Anterior cingulate cortex (tissue), 58 donors: ENCODE measurements around the gene LRRC38.

ENCODE experiments used
- DNase-seq, 58 donors: peaks; one replicate each; lab custom pipeline; 2025; lab: John Stamatoyannopoulos, UW

Gene LRRC38

GRCh38 chr1:13520985-13521384 is 7.2 kb upstream of the LRRC38 start:
- no peak for DNase-seq

DNA sequence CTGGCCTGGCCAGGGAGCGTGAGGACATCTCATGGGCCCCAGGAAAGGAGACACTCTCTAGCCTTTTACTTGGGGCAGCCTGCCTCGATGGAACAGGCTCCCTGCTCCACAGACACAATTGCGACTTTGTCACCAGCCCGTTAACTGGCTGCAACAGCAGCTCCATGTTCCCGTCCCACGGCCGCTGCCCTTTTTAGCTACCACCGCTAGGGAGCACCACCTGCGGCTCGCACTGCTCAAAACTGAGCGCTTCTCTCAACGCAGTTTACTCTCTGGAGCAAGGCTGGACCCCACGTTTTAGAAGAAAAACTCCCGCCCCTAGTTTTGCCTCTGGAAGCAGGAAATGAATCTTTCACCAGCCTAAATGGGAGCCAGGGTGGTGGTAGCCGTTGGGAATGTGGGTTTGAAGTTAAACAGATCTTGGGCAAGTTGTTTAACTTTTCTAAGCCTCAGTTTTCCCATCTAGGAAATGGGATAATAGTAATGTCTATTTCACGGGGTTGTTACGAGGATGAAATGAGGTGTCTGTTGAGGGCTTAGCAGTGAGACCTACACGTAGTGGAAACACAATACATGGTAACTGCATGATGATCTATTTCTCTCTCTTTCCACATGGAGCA is 3.5 kb upstream of the LRRC38 start:
- DNase-seq = peak in 4 of 58 donors; percentile 3 to 12 (median 8)

- DNase-seq = no peak
Observed at GRCh38 chr1:13516606-13517005, 2.8 kb upstream of the LRRC38 start.

DNA sequence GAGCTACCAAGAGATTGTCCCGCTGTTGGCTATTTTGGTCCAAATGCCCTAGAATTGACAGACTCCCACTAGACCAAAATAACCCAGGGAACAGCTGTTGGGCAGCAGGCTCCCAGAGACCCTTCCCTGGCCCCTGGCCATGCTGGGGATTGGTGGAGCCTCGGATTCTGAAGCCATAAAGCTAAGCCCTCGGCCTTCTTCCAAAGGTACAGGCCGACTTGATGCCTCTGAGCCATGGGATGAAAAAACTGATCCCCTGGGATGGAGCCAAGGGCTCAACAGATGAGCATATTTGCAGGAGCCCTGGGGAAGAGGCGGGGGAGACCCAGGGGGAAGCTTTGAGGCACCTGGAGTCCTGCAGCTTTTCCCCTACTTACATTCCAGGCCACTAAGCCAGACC is 1.0 kb upstream of the LRRC38 start:
- no peak for DNase-seq

DNA sequence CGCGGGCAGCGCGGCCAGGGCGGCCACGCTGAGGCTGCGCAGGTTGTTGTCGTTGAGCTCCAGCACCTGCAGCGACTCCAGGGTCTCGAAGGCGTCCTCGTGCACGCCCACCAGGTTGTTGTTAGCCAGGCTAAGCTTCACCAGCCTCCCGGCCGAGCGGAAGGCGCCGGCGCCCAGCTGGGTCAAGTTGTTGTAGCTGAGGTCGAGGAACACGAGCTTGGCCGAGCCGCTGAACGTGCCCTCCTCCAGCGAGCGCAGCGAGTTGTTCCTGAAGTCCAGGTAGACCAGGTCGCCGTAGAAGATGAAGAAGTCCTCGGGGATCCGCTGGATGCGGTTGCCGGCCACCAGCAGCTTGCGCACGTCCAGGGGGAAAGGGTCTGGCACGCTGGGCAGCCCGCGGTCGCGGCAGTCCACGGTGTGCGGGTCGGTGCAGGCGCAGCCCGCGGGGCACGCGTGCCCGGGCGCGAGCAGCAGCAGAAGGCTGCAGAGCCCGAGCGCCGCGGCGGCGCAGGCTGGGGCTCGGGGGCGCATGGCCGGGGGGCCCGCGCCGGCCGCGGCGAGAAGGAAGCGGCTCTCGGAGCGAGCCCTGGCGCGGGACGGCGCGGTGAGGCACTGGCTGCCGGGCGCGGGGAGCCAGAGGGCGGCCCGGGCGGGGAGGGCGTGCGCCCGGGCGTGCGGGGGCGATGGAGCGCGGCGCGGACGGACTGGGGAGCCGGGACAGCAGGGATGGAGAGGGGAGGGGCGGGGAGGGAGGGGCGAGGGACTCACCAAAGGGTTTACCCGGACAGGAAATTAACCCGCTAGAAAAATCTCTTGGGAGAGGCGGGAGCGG is 524 bp downstream of the LRRC38 start:
- no peak for DNase-seq

- DNase-seq = no peak
Observed at GRCh38 chr1:13512472-13512871, 1.3 kb downstream of the LRRC38 start.

DNA sequence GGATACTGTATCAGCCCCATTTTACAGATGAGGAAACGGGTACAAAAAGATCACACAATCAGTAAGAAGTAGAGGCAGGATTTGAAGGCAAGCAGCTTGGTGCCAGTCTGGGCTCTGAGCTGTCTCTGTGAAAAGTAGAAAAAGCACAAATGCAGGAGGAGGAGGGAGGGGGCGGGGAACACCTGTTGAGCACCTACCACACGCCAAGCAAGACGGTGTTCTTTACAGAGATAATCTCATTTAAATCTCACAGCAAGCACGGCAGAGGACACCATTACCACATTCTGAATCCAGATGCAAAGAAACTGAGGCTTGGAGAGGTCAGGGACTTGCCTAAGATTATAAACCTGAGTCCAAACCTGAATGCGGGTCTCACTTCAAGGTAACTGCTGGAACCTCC is 3.3 kb downstream of the LRRC38 start:
- DNase-seq = no peak

- DNase-seq = no peak
Observed at GRCh38 chr1:13507075-13507474, 6.7 kb downstream of the LRRC38 start.

DNA sequence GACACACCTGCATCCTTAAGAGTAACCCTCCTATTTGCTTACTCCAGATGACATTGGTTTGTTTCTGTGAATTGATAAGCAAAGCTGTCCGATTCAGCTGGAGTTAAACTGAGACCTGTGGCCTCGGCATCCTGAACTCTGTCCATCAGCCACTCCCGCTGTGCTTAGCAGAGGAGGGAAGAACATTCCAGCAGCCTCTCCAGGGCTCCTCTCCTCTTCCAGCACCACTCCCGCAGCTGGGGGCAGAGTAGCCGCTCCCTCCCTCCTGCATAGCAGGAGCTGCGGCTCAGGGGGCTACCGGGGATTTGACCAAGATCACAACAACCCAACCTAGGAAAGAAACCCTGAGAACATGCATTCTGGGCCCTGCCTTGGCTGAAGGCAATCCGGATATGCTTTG is 8.8 kb downstream of the LRRC38 start:
- no peak for DNase-seq

DNA sequence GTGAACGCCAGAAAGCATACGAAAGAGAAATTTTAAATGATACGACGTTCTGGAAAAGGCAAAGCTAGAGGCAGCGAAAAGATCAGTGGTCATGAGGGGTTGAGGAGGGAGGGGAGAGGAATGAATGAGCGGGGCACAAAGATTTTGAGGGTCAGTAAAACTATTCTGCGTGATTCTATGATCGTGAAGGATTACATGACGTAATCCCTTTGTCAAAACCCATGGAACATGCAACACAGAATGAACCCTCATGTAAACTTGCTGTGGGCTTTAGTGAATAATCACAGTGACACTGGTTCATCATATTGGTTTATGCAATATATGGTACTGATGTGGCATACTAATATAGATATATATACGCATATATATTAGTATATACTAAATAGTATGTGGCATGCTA is 13.0 kb downstream of the LRRC38 start:
- no peak for DNase-seq

- no peak for DNase-seq
Observed at GRCh38 chr1:13499422-13499821, 14.4 kb downstream of the LRRC38 start.

- DNase-seq = no peak
Observed at GRCh38 chr1:13498553-13498952, 15.2 kb downstream of the LRRC38 start.

DNA sequence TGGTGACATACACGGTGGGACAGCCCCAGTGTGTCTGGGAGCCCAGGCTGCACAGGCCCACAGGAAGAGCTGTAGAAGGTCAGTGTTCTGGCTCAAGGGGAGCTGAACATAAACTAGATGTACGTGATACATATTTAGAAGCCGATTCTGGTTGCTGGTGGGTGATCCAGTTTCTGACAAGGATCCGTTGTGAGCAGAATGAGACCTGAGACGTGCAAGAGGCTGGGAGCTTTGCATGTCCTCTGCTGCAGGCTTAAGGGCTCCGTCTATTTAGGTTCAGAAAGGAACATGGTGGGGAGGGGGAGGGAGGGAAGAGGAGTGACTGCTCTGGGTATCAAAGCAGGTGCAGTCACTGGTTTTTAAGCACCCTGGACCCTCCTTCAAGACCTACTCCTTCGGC is 18.6 kb downstream of the LRRC38 start:
- no peak for DNase-seq

DNA sequence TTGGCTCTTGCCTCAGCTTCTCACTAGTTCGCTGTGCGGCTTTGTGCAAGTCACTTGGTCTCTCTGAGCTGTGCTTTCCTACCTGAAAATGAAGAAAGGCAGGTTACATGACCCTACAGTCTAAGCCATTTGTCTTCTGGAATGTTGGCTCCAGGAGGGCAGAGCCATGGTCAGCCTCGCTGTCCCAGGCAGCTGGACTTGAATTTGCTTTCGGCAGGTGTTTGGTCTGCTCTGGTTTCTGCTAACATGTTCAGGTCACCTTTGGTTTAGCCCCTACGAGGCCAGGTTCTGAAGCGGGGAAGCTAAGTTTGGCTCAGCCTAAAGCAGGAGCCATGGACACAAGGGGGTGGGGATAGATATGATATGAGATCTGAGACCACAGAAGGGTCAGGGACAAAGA is 19.1 kb downstream of the LRRC38 start:
- DNase-seq = no peak

- no peak for DNase-seq
Observed at GRCh38 chr1:13494025-13494424, 19.8 kb downstream of the LRRC38 start.

GRCh38 chr1:13492711-13493110 is 21.1 kb downstream of the LRRC38 start:
- no peak for DNase-seq

DNA sequence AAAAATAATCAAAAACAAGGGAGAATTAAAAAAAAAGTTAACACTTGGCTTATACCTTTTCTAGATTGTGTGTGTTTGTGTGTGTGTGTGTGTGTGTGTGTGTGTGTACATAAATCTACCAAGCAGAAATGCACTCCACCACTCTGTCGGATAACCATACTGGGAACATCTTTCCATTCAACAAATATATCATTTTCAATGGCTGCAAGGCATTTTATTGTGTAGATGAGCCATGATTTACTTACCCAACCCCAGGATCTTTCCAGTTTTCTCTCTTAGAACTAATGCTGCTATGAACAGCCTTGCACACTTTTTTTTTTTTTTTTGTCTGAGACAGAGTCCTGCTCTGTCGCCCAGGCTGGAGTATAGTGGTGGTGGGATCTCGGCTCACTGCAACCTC is 25.8 kb downstream of the LRRC38 start:
- no peak for DNase-seq

DNA sequence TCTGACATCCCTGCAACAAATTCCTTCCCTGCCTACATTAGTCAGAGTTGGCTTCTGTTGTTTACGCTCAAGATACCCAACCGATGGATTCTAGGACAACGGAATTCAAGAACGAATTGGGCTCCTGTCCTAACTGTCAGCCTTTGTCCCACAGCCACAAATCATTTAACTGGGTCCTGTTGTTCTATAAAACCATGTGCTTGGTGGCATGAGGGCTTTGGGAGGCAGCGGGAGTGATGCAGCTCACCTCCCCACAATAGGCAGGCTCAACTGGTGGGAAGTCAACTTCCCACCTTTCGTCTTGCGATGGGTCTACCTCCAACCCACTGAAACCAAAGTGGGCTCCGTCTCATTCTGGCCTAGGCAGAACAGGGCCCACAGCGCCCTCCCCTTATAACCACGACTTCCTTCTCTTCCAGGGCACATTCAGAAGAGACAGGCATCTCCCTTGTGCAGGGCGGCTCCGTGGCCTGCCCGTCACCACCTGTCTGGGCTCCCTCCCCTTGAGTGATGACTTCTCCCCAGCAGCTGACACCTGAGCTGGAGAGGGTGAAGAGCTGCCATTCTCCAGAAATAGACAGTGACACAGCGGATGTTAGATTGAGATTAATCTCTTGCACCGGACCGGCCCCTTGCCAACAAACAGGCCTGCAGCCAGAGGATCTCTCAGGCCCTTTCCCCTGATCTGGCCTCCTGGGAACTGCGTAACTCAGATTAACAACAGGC is 26.5 kb downstream of the LRRC38 start:
- DNase-seq = no peak

DNA sequence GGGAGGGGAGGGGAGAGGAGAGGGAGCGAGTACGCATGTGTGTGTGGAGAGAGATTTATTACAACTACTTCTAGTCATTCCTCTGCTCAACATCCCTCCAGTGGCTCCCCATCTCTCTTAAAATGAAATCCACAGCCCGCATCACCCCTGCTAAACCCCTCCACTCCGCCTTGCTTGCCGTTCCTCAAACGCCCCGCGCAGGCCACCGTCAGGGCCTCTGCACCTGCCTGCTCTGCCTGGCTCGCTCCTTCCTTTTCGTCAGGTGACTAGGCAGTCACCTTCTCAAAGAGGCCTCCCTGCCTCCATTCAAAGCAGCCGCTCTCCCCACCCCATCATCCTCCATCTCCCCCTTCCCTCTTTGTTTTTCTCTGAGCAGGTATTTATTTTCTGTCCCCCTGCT is 29.9 kb downstream of the LRRC38 start:
- no peak for DNase-seq

DNA sequence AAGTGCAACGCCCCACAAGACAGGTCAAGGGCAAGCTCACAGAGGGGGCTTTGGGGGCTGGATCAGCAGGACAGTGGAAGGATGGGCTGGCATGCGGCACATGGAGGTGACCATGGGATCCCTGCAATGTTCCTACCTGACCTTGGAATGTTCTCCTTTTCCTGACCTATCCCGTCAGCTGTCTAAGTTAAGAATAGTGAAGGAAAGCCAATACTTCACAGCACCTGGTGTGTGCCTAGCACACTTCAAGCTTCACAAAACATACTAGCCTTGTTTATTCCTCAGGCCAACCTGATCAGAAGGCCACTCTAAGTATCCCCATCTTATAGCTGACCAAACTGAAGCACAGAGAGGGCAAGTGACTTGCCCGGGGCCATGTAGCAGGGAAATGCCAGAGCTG is 31.2 kb downstream of the LRRC38 start:
- DNase-seq = no peak

DNA sequence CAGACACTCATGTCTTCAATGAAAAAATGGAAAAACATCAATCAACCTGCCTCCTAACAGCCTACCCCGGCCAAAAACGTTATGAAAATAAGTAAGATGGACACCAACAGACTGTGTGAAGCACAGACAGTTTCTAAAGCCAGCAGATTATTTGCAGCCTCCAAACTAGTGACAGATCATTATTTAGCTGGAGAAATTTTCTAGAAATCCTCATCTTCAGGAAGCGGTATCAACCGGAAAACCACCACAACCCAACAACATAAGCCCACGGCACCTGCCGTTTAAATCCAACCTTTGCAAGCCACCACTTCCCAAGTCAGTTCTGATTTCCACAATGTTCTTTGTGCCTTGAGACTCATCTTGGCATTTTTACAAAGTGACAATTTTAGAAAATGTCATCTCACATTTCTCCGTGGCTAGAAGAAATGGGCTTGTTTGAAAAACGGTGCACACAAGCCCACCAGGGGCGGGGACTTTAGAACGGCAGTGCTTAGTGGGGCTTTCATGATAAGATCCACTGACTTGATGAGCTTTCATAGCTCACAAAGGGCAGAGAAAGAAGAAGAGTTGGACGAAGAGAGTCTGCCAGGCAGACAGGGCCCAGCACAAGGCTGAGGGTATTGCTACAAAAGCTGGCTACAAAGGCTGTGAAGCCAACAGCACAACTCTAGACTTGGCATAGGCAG is 34.5 kb downstream of the LRRC38 start:
- DNase-seq = no peak
